Esophagus muscularis mucosa (tissue), 3 donors: ENCODE measurements around the gene CAMKV.
"Not testable (repeated sequence)": the region's sequence is repeated elsewhere in the genome, so short reads cannot be mapped to it uniquely, and the experiment has no call there.

ENCODE experiments used
- CTCF ChIP-seq, 3 experiments: fragments of 200-600 bp in 2 of 3; fragments of 450-650 bp in 1 of 3; sonication (generic) in 2 of 3; IDR thresholded peaks; one replicate each; pipeline ENCODE4 v1.5.1; 2017 to 2019; ENCODE audit warnings: antibody characterized with exemption in 3 of 3, mild to moderate bottlenecking in 2 of 3, moderate library complexity in 1 of 3
- POLR2A ChIP-seq: fragments of 450-650 bp; IDR thresholded peaks from one replicate; pipeline ENCODE4 v1.6.1; 2017; ENCODE audit warnings: antibody characterized with exemption, moderate library complexity, mild to moderate bottlenecking, low read depth
- POLR2AphosphoS5 ChIP-seq, 2 donors: sonication (generic); formaldehyde crosslinking; IDR thresholded peaks; one replicate each; pipeline ENCODE4 v1.6.1; 2017; ENCODE audit warnings: antibody characterized with exemption in 2 of 2

GRCh38 chr3:49917806-49918590 is 48.3 kb upstream of the CAMKV start:
- not testable (repeated sequence) for TF ChIP-seq CTCF (IDR thresholded peaks at IDR 0.05); POLR2A; POLR2AphosphoS5 (IDR thresholded peaks at IDR 0.05)
